GM12874 (cell line): Measurements from ENCODE around the gene TESK2.

Experiments
- CTCF ChIP-seq: IDR thresholded peaks from 2 replicates; pipeline ENCODE4 v1.5.1; 2011; ENCODE audit warnings: low read depth, mild to moderate bottlenecking, control low read depth, low read length, moderate library complexity; ENCODE audit not compliant: insufficient read depth

The TESK2 gene

GRCh38 chr1:45348966-45349677 lies 141.8 kb downstream of the TESK2 start:
- TF ChIP-seq CTCF, result no peak

- no peak for TF ChIP-seq CTCF
Observed at GRCh38 chr1:45348609-45348965, 142.4 kb downstream of the TESK2 start.

- TF ChIP-seq CTCF, result no peak
Observed at GRCh38 chr1:45348020-45348419, 142.9 kb downstream of the TESK2 start.

GRCh38 chr1:45346473-45346872 lies 144.5 kb downstream of the TESK2 start:
- TF ChIP-seq CTCF, result no peak

GRCh38 chr1:45345014-45345413 lies 145.9 kb downstream of the TESK2 start:
- TF ChIP-seq CTCF, result no peak

GRCh38 chr1:45344499-45344898 lies 146.5 kb downstream of the TESK2 start:
- no peak for TF ChIP-seq CTCF

GRCh38 chr1:45340816-45341466 lies 150.0 kb downstream of the TESK2 start:
- TF ChIP-seq CTCF, result no peak
